Measurements from ENCODE around the gene CEP135.

Gene CEP135

DNA sequence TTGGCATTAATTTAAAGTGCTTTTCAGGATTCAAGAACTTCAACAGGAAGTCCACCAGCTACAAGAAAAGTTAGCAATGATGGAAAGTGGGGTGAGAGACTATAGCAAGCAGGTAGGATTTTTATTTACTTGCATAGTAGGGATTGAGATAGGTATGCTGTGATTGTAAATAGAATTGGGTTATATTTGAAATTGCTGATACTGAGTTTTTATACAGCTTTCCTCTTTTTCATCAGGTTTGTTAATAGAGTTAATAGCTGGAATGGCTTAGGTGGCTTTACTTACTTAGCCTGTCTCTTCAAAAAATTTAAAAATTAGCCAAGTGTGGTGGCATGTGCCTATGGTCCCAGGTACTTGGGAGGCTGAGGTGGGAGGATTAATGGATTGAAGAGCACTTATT is 10.9 kb downstream of the CEP135 start:
- no peak for TF ChIP-seq GATA3 (IDR thresholded peaks at IDR 0.05; ENCODE audit: low read depth, low read length)

DNA sequence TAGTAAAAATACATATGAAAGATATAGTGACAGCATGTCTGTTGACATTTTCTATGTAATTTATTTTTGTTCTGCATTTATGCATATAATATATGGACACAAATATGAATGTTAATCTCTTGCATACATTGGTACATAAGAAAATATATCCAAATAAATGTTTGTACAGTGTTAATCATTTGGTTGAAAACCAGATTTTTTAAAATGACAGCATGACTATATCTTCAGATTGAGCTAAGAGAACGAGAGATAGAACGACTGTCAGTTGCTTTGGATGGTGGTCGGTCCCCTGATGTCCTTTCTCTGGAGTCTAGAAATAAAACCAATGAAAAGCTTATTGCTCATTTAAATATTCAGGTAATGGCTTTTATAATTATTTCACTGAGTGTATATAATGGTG is 15.3 kb downstream of the CEP135 start:
- TF ChIP-seq GATA3 (IDR thresholded peaks at IDR 0.05; ENCODE audit: low read depth, low read length) (no peak), GATA2 (IDR thresholded peaks at IDR 0.05; ENCODE audit: low read depth, low read length) (no peak)

DNA sequence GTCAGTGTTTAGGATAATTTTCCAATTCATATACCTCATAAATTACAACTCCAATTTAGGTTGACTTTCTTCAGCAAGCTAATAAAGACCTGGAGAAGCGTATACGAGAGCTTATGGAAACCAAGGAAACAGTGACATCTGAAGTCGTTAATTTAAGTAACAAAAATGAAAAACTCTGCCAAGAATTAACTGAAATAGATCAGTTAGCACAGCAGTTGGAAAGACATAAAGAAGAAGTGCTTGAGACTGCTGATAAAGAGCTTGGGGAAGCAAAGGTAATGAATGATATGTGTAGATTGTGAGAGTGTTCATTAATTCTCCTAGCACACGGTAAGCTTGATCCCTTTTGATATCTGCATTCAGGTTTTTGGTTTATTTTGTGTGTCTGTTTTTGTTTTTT is 16.8 kb downstream of the CEP135 start:
- TF ChIP-seq GATA2 (IDR thresholded peaks at IDR 0.05; ENCODE audit: low read depth, low read length), result no peak
- no peak for TF ChIP-seq GATA3 (IDR thresholded peaks at IDR 0.05; ENCODE audit: low read depth, low read length)

DNA sequence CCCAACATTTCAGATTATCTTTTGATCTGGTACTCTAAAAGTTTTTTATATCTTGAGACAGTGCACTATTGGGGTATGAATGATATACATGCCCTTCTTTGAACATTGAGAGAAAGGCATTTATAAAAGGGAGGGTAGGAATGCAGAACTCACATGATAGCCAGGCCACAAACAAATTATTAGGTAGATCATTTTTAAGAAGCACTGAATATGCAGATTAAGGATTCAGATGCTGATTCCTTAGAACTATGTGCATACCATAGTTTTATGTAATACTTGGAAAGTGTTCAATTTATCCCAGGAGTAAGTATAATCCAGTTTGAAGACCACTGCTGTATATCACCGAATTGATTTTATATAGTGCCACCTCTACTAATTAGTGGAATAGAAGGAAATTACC is 18.6 kb downstream of the CEP135 start:
- TF ChIP-seq GATA3 (IDR thresholded peaks at IDR 0.05; ENCODE audit: low read depth, low read length), result no peak
- TF ChIP-seq GATA2 (IDR thresholded peaks at IDR 0.05; ENCODE audit: low read depth, low read length), result no peak

DNA sequence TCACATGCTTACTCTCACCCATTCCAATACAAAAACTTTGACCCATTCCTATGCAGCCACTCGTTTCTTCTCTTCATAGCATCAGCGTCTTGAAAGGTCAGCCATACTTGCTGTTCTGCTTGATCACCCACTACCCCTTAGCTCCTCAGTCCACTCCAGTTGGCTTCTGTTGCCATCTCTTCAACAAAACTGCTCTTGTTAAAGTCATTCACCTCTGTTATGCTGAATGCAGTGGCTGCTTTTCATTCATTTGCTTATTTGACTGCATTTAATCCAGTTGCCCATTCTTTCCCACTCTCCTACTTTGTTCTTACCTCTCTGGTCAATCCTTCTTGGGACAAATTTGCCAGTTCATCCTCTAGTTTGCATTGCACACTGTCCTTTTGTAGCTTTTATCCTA is 24.9 kb downstream of the CEP135 start:
- TF ChIP-seq GATA2 (IDR thresholded peaks at IDR 0.05; ENCODE audit: low read depth, low read length) (no peak), GATA3 (IDR thresholded peaks at IDR 0.05; ENCODE audit: low read depth, low read length) (no peak)

DNA sequence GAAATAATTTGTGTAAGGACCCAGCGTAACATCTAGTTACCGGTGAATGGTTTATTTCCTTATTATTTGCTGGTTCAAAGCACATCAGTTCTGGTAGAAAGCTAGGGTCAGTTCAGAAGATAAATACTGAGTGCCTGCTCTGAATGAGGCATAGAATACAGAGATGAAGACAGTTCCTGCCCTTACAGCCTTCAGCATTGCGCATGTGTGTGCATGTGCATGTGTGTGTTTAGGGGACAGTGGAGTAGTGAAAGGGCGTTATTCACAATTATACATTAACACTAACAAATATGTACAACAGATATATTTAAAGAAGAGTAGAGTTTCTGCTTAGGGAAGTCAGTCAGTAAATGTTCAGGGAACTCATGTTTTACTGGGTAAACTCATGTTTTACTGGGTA is 29.1 kb downstream of the CEP135 start:
- TF ChIP-seq GATA2 (IDR thresholded peaks at IDR 0.05; ENCODE audit: low read depth, low read length) (no peak), GATA3 (IDR thresholded peaks at IDR 0.05; ENCODE audit: low read depth, low read length) (no peak)

DNA sequence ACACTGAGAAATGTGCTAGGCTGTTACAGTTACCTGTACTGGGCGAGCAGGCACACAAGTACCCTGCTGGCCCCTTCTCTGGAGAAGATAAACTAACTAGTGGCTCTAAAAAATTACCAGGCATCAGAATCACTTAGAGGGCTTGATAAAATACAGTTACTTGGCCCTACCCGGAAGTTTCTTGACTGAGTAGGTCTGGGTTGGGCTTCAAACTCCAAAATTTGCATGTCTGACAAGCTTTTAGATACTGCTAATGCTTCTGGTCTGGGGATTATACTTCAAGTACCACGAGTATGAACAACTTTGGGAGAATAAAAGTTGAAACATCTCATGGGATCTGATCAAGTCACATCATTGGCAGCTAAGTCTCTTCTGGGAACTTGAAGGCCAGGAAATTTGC is 30.8 kb downstream of the CEP135 start:
- TF ChIP-seq GATA2 (IDR thresholded peaks at IDR 0.05; ENCODE audit: low read depth, low read length), result no peak
- no peak for TF ChIP-seq GATA3 (IDR thresholded peaks at IDR 0.05; ENCODE audit: low read depth, low read length)

DNA sequence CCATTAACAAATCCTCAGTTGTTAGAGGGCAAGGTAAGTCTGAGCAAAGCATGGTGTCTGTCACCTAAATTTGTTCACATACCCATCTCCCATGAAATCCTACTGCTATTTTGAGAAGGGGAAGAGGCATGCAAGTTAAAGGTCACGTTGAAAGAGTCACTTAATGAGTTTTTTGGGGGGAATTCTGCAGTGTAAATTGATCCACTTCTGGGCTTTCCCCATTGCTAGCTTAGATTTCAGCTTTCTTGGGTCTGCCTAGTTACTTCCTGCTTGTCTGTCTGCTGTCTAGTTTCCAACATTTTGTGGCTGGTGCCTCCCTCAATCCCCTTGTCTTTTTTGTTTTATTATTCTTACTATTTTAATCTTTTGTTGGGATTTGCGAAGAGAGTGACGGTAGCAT is 32.0 kb downstream of the CEP135 start:
- TF ChIP-seq GATA3 (IDR thresholded peaks at IDR 0.05; ENCODE audit: low read depth, low read length) (no peak), GATA2 (IDR thresholded peaks at IDR 0.05; ENCODE audit: low read depth, low read length) (no peak)

DNA sequence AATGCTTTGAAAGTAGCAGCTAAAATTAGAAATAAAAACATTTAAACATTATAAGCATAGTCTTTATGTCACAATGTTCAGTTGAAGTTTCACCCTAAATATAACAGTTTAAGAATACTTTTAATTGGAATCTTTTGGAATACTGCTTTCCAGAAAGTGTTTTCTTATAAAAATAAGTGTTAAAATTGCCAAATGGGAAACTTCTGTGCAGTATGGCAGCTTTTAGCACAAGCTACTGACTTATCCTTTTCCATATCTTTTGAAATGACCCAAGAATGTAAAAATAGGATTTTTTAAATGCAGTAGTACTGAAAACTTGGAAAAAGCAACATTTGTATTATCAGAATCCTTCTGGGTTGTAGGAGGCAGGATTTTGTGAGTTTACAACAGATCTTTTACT is 34.2 kb downstream of the CEP135 start:
- no peak for TF ChIP-seq GATA3 (IDR thresholded peaks at IDR 0.05; ENCODE audit: low read depth, low read length)
- no peak for TF ChIP-seq GATA2 (IDR thresholded peaks at IDR 0.05; ENCODE audit: low read depth, low read length)

DNA sequence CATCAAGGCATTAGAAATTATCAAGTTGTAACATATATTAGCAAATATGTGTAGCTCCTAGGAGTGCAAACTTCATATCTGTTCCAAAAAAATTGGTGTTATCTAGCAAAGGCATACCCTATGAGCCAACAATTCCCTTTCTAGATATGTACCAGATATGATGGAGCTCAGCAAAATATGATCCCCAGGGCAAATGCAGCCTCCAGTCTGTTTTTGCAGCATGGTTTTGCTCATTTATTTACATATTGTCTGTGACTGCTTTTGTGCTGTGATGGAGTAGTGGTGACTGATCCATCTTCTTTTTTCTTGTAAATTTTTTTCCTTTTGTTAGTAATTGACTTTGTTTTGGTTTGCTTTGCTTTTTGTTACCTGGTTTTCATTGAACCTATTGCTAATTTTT is 41.0 kb downstream of the CEP135 start:
- peak; percentile 76 for TF ChIP-seq GATA3 (IDR thresholded peaks at IDR 0.05; ENCODE audit: low read depth, low read length)
- peak; percentile 84 for TF ChIP-seq GATA2 (IDR thresholded peaks at IDR 0.05; ENCODE audit: low read depth, low read length)

DNA sequence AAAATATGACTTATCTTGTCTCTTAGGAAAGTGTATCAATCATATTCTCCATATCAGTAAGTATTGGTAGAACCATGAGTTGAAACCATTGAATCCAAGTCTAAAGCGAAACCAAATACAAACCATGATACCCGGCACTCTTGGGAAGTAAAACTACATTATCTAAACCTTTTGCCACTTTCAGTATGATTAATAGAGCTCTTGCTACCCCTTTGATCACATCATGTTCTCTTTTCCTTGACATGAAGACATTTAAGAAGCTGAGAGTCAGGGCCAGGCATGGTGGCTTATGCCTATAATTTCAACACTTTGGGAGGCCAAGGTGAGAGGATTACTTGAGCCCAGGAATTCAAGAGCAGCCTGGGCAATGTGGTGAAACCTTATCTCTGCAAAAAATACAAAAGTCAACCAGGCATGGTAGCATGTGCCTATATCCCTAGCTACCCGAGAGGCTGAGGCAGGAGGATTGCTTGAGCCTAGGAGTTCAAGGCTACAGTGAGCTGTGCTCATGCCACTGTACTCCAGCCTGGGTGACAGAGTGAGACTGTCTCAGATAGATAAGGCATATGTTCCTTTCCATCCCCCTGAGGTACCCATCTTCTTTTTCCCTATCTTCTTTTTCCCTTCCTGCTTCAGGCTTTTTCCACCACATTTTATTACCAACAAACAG is 45.4 kb downstream of the CEP135 start:
- no peak for TF ChIP-seq GATA3 (IDR thresholded peaks at IDR 0.05; ENCODE audit: low read depth, low read length)
- TF ChIP-seq GATA2 (IDR thresholded peaks at IDR 0.05; ENCODE audit: low read depth, low read length), result no peak

DNA sequence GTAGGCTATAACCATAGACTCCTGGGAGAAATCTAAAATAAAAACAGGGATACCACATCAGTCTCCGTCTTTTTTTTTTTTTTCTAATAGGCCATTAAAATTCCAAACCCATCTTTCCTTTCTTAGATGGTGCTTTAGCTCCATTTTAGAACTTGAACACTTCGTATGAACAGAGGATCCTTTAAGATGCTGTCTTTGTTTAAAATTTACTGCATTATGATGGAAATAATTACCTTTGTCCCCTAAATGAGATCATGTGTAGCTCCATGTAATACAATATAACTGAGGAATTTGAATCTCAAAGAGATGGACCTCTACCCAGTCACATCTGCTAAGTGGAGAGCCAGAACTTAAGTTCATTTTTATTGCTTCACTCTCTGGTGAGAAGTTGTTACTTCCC is 47.9 kb downstream of the CEP135 start:
- TF ChIP-seq GATA2 (IDR thresholded peaks at IDR 0.05; ENCODE audit: low read depth, low read length), result no peak
- TF ChIP-seq GATA3 (IDR thresholded peaks at IDR 0.05; ENCODE audit: low read depth, low read length), result no peak

DNA sequence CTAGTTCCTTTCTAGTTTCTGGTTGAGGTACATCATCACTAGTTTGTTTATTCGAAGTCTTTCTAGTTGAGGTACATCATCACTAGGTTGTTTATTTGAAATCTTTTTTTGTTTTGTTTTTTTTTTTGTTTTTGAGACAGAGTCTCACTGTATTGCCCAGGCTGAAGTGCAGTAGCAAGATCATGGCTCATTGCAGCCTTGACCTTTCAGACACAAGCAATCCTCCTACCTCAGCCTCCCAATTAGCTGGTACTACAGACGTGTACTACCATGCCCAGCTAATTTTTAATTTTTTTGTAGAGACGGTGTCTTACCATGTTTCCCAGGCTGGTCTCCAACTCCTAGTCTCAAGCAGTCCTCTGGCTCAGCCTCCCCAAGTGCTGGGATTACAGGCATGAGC is 54.9 kb downstream of the CEP135 start:
- TF ChIP-seq GATA2 (IDR thresholded peaks at IDR 0.05; ENCODE audit: low read depth, low read length) (no peak), GATA3 (IDR thresholded peaks at IDR 0.05; ENCODE audit: low read depth, low read length) (no peak)

DNA sequence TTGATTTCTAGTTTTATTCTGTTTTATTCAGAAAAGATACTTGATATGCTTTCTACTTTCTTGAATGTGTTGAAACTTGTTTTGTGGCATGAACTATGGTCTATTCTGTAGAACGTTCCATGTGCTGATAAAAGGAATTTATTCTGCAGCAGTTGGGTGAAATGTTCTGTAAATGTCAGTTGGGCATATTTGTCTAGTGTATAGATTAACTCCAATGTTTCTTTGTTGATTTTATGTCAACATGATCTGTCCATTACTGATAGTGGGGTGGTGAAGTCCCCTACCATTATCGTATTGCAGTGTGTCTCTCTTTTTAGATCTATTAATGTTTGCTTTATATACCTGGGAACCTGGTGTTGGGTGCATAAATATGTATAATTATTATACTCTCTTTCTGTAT is 55.5 kb downstream of the CEP135 start:
- TF ChIP-seq GATA2 (IDR thresholded peaks at IDR 0.05; ENCODE audit: low read depth, low read length) (no peak), GATA3 (IDR thresholded peaks at IDR 0.05; ENCODE audit: low read depth, low read length) (no peak)

DNA sequence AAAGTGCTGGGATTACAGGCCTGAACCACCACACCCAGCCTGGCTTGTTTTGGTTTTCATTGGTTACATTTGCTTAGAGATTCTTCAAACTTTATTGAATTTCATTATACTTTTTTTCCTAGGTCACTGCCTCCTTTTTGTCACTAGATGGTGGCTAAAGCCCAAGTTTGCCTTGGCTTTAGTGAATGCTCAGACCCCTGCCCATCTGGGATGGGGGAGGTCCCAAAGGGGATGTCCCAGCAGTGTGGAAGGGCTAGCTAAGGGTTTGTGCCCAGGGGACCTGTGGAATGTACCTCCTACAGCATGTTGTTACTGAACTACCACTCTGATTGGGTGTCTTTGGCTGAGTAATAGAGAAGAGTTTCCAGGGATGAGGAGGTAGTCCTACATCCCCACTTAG is 58.4 kb downstream of the CEP135 start:
- TF ChIP-seq GATA3 (IDR thresholded peaks at IDR 0.05; ENCODE audit: low read depth, low read length) (no peak), GATA2 (IDR thresholded peaks at IDR 0.05; ENCODE audit: low read depth, low read length) (no peak)

DNA sequence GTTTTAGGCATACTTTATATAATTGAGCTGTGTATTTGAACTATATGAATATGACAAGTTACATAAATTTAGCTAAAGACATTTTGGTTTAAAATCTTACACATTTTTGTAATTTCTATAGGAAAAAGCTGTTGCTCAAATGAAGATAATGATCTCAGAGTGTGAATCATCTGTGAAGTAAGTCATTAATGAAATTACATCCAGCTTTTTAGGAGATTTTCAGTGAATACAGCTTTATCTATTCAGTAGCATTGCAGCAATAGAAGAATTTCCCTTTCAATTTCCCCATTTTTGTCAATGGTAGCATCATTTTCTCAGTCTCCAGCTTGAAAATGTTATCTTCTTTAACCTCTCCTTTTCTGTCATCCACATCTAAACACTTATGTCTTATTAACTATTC is 59.5 kb downstream of the CEP135 start:
- no peak for TF ChIP-seq GATA3 (IDR thresholded peaks at IDR 0.05; ENCODE audit: low read depth, low read length)
- no peak for TF ChIP-seq GATA2 (IDR thresholded peaks at IDR 0.05; ENCODE audit: low read depth, low read length)
